AG08396 (cell line): Measurements from ENCODE around the gene NPB.
"Not testable (repeated sequence)": the region's sequence is repeated elsewhere in the genome, so short reads cannot be mapped to it uniquely, and the experiment has no call there.

Source experiments
- DNase-seq: peaks from one replicate; pipeline ENCODE4 v3.0.0; 2012; ENCODE audit warnings: low spot score, mixed read lengths

Gene NPB

GRCh38 chr17:81911969-81912368 lies 9.9 kb downstream of the NPB start:
- DNase-seq, result no peak

GRCh38 chr17:81912441-81913309 lies 10.6 kb downstream of the NPB start:
- no peak for DNase-seq

- no peak for DNase-seq
Observed at GRCh38 chr17:81913394-81914102, 11.5 kb downstream of the NPB start.

GRCh38 chr17:81914103-81914850 lies 12.2 kb downstream of the NPB start:
- no peak for DNase-seq

- no peak for DNase-seq
Observed at GRCh38 chr17:81915331-81915730, 13.3 kb downstream of the NPB start.

- peak; percentile 81 for DNase-seq
Observed at GRCh38 chr17:81916234-81917001, 14.4 kb downstream of the NPB start.

- DNase-seq, result peak; percentile 98
Observed at GRCh38 chr17:81917565-81918332, 15.7 kb downstream of the NPB start, which contains the start of gene SIRT7. Gene SIRT7, minus strand, starts transcription at chr17:81918176. Its CDS starts 45 bp downstream, at chr17:81918131.

GRCh38 chr17:81918333-81918669 lies 16.3 kb downstream of the NPB start:
- not testable (repeated sequence) for DNase-seq

GRCh38 chr17:81918832-81919545 lies 17.0 kb downstream of the NPB start:
- no peak for DNase-seq

GRCh38 chr17:81920612-81921536 lies 18.8 kb downstream of the NPB start:
- no peak for DNase-seq

GRCh38 chr17:81921537-81921862 lies 19.5 kb downstream of the NPB start:
- no peak for DNase-seq

- DNase-seq, result no peak
Observed at GRCh38 chr17:81921996-81922565, 20.0 kb downstream of the NPB start.

GRCh38 chr17:81922566-81923301 lies 20.7 kb downstream of the NPB start:
- DNase-seq, result no peak

- DNase-seq, result peak; percentile 90
Observed at GRCh38 chr17:81923302-81924260, 21.5 kb downstream of the NPB start.

GRCh38 chr17:81924557-81925532 lies 22.8 kb downstream of the NPB start:
- DNase-seq, result no peak
